BJ (cell line): Measurements from ENCODE around the gene NUP85. TPM values are rescaled to one million over a fixed set of nuclear protein-coding genes. Genes with fewer than 3 reads are reported as not detected.
A peak's percentile ranks its signal among the peaks of the same experiment; 100 is the strongest.

Experiments
- CTCF ChIA-PET: fragments of 350-600 bp; formaldehyde crosslinking; extraction: SDS; loops from one replicate; lab custom pipeline; 2021; ENCODE audit warnings: antibody characterized with exemption, inconsistent platforms; lab: Yijun Ruan, JAX
- POLR2A ChIA-PET: fragments of 300-600 bp; sonication (Branson Sonifier 250); formaldehyde crosslinking; extraction: SDS; loops from one replicate; lab custom pipeline; 2021; ENCODE audit warnings: antibody characterized with exemption; lab: Charles Lee
- DNase-seq: peaks from one replicate; pipeline ENCODE4 v3.0.0-alpha.2; 2011; ENCODE audit warnings: low read depth
- H3K27me3 ChIP-seq: 2 replicates; pipeline ENCODE4 v1.6.0; 2011; ENCODE audit warnings: low read length; ENCODE audit not compliant: control insufficient read depth, insufficient read depth
- H3K36me3 ChIP-seq: 2 replicates; pipeline ENCODE4 v1.5.1; 2011; ENCODE audit warnings: low read length; ENCODE audit not compliant: control insufficient read depth, insufficient read depth
- H3K4me3 ChIP-seq: 2 replicates; pipeline ENCODE4 v1.5.1; 2011; ENCODE audit warnings: low read depth, mild to moderate bottlenecking, control low read depth, low read length
- CTCF ChIP-seq: IDR thresholded peaks from 2 replicates; pipeline ENCODE4 v1.5.1; 2011; ENCODE audit warnings: low read depth, mild to moderate bottlenecking, control low read depth, inconsistent platforms, low read length, moderate library complexity; ENCODE audit not compliant: insufficient read depth
- polyA plus RNA-seq: library from polyadenylated mRNA; depleted of rRNA; stranded (reverse); fragments of >200 nt; gene quantifications from 2 replicates; pipeline ENCODE4 v1.2.3, GENCODE V29; 2011

NUP85 gene
- polyA plus RNA-seq, 1 experiment, result 74.1 TPM

DNA sequence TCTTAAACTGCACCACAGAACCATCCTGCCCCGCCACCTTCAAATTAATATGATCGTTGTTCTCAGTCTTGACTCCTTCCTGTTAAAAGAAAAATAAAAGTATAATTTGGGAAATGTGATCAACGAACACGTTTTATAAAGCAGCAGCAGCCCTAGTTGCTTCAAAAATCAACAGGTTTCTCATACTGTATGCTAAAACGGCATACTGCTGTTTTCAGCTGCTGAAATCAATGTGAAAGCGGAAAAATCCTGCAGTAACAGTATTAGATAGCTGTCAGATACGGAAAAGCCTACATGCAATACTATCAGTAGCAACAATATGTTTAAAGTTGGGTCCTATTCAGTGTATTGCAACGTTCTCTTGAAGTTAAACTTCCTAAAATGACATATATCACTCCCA lies 24.4 kb upstream of the NUP85 start:
- Histone ChIP-seq H3K36me3 (peaks cover 5% of the 10 kb centered on the region), H3K4me3 (peak overlapping the region; percentile 98), H3K27me3 (no peaks in the 10 kb centered on the region)
- POLR2A ChIA-PET, result no interaction called here
- TF ChIP-seq CTCF, result no peak
- CTCF ChIA-PET, result interaction anchor here (1.2 to 2.1 kb wide), 2 partner anchors 10 to 67 kb away, joined by 4 to 7 read pairs; no protein-coding TSS in a partner anchor
- no peak for DNase-seq

DNA sequence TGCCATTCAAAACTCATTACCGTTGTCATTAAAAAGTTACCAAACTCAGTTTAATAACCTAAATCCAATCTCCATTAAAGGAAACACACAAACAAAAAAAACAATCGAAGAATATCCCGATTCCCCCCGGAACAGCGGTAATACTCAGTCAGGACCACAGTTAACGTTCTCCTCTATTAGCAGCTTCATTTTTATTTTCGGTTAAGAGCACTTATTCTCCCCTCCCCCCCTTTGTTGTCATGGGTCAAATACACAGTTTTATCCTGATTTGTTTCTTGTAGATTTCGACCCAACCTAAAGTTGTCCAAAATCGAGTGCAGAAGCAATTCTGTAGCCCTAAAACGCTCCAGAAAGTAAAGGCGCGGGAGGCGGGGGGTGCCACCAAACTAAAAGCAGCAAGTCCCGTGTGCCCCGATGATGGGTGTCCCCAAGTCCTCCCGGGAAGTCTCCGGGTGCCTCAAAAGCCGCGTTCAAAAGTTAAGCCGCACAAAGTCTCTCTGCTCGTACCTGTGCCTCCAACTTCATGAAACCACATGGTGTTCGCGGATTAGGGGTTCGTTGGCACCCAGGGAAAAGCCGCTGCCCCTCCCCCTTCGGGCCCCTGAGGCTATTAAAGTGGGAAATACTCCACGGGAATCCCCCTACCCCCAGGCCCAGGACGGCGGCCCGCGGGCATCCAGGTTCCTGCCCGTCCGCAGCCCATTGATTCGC lies 23.7 kb upstream of the NUP85 start:
- no peaks in the 10 kb centered on the region for H3K27me3 ChIP-seq
- ChIA-PET POLR2A (no interaction called here), CTCF (interaction anchor here (1.2 to 2.1 kb wide), 3 partner anchors 9 to 68 kb away, joined by 4 to 12 read pairs (median 7); no protein-coding TSS in a partner anchor)
- peak overlapping the region; percentile 98 for H3K4me3 ChIP-seq
- TF ChIP-seq CTCF, result no peak
- peaks cover 5% of the 10 kb centered on the region for H3K36me3 ChIP-seq
- DNase-seq, result no peak

GRCh38 chr17:75182319-75182568 lies 23.2 kb upstream of the NUP85 start:
- H3K4me3 ChIP-seq, result peak overlapping the region; percentile 98
- no peak for TF ChIP-seq CTCF
- H3K27me3 ChIP-seq, result no peaks in the 10 kb centered on the region
- H3K36me3 ChIP-seq, result peaks cover 5% of the 10 kb centered on the region
- ChIA-PET POLR2A (no interaction called here), CTCF (interaction anchor here (1.9 kb wide), 1 partner anchor 20 kb away, joined by 12 read pairs; no protein-coding TSS in a partner anchor)
- DNase-seq, result no peak

GRCh38 chr17:75182569-75183436 lies 22.7 kb upstream of the NUP85 start, which contains the start of gene SUMO2:
Gene SUMO2, minus strand, starts transcription at chr17:75182959. Its CDS starts 125 bp downstream, at chr17:75182834.
- peak; percentile 60 for DNase-seq
- Histone ChIP-seq H3K27me3 (no peaks in the 10 kb centered on the region), H3K36me3 (peaks cover 5% of the 10 kb centered on the region), H3K4me3 (peak within 1 kb of the TSS; percentile 98)
- no peak; the same call in 1 of the 2 replicates for TF ChIP-seq CTCF
- POLR2A ChIA-PET, result no interaction called here
- CTCF ChIA-PET, result interaction anchor here (0.6 to 1.9 kb wide), 4 partner anchors 9 to 127 kb away, joined by 3 to 12 read pairs (median 3); no protein-coding TSS in a partner anchor
